Astrocyte of the spinal cord (primary cell): ENCODE data around the gene RASSF7.

Experiments
- DNase-seq: peaks from one replicate; pipeline ENCODE4 v3.0.0; 2011; ENCODE audit warnings: low read depth, low spot score
- H3K4me3 ChIP-seq: 2 replicates; pipeline ENCODE4 v1.5.1; 2011; ENCODE audit warnings: low read depth, mild to moderate bottlenecking, low read length, moderate library complexity
- CTCF ChIP-seq: IDR thresholded peaks from 2 replicates; pipeline ENCODE4 v1.5.1; 2012; ENCODE audit warnings: low read depth, mild to moderate bottlenecking, low read length, inconsistent platforms
- in situ Hi-C: cut with HindIII; loops from 2 replicates; pipeline ENCODE4 v1.10.0; 2017; ENCODE audit warnings: low sequenced_read_pairs

The RASSF7 gene

GRCh38 chr11:610146-610801 lies 49.5 kb downstream of the RASSF7 start:
- TF ChIP-seq CTCF, result no peak
- DNase-seq, result no peak
- in situ Hi-C loops, result no loop called here
- H3K4me3 ChIP-seq, result no peak overlapping the region

GRCh38 chr11:611001-611996 lies 50.5 kb downstream of the RASSF7 start:
- in situ Hi-C loops, result no loop called here

GRCh38 chr11:612201-612960 lies 51.6 kb downstream of the RASSF7 start:
- in situ Hi-C loops, result no loop called here
- no peak for DNase-seq
- H3K4me3 ChIP-seq, result no peak overlapping the region
- TF ChIP-seq CTCF, result peak; percentile 31

More at GRCh38 chr11:611001-611996, 50.5 kb downstream of the RASSF7 start:
- H3K4me3 ChIP-seq, result no peak overlapping the region
- no peak for TF ChIP-seq CTCF
- DNase-seq, result no peak

GRCh38 chr11:612961-613300 lies 52.2 kb downstream of the RASSF7 start:
- H3K4me3 ChIP-seq, result no peak overlapping the region
- in situ Hi-C loops, result no loop called here
- no peak for DNase-seq
- TF ChIP-seq CTCF, result no peak

- TF ChIP-seq CTCF, result no peak
- H3K4me3 ChIP-seq, result no peak overlapping the region
- in situ Hi-C loops, result no loop called here
- DNase-seq, result no peak
These were observed 52.7 kb downstream of the RASSF7 start for GRCh38 chr11:613369-613968.
